ENCODE results near the gene GCM1.

The GCM1 gene

GRCh38 chr6:53103993-53104675 is 44.5 kb downstream of the GCM1 start:
- DNase-seq, result no peak

- DNase-seq, result no peak
Measured at GRCh38 chr6:53101006-53101405, 47.6 kb downstream of the GCM1 start.

- no peak for DNase-seq
Measured at GRCh38 chr6:53100561-53100960, 48.1 kb downstream of the GCM1 start.

- DNase-seq, result no peak
Measured at GRCh38 chr6:53095716-53096115, 52.9 kb downstream of the GCM1 start.

- DNase-seq, result no peak
Measured at GRCh38 chr6:53095270-53095669, 53.4 kb downstream of the GCM1 start.

GRCh38 chr6:53090576-53090975 is 58.1 kb downstream of the GCM1 start:
- no peak for DNase-seq

GRCh38 chr6:53089948-53090347 is 58.7 kb downstream of the GCM1 start:
- no peak for DNase-seq

- no peak for DNase-seq
Measured at GRCh38 chr6:53086302-53086701, 62.3 kb downstream of the GCM1 start.

GRCh38 chr6:53080813-53081212 is 67.8 kb downstream of the GCM1 start:
- no peak for DNase-seq
